Peyer's patch (tissue), 4 donors: ENCODE data around the gene HABP2. TPM values are rescaled to one million over a fixed set of nuclear protein-coding genes. Genes with fewer than 3 reads are reported as not detected.

Experiments
- DNase-seq, 3 donors: peaks; one replicate each; pipeline ENCODE4 v3.0.0-alpha.2; 2017 to 2019
- H3K27ac ChIP-seq, 4 donors: fragments of 200-600 bp; sonication (generic); one replicate each; pipeline ENCODE4 v1.5.1; 2016 to 2019
- H3K27me3 ChIP-seq, 2 donors: fragments of 200-600 bp; sonication (generic); one replicate each; pipeline ENCODE4 v1.5.1; 2019
- H3K36me3 ChIP-seq, 3 donors: fragments of 200-600 bp; sonication (generic); one replicate each; pipeline ENCODE4 v1.5.1; 2016 to 2019
- H3K4me1 ChIP-seq, 4 donors: fragments of 200-600 bp; sonication (generic); one replicate each; pipeline ENCODE4 v1.5.1; 2016 to 2019
- H3K4me3 ChIP-seq, 4 donors: fragments of 200-600 bp; sonication (generic); 1 replicate in 3 of 4; 2 replicates in 1 of 4; pipeline ENCODE4 v1.5.1; 2016 to 2019; ENCODE audit warnings: mild to moderate bottlenecking in 1 of 4
- H3K9me3 ChIP-seq, 4 donors: fragments of 200-600 bp; sonication (generic); one replicate each; pipeline ENCODE4 v1.5.1; 2016 to 2019; ENCODE audit warnings: mild to moderate bottlenecking in 1 of 4
- CTCF ChIP-seq, 6 experiments: fragments of 450-650 bp in 4 of 6; fragments of 200-600 bp in 2 of 6; sonication (generic) in 1 of 6; IDR thresholded peaks; one replicate each; pipeline ENCODE4 v1.5.1; 2017 to 2019; ENCODE audit warnings: antibody characterized with exemption in 6 of 6, mild to moderate bottlenecking in 3 of 6, moderate library complexity in 1 of 6
- POLR2A ChIP-seq, 2 donors: fragments of 450-650 bp; IDR thresholded peaks; one replicate each; pipeline ENCODE4 v1.5.1; 2017; ENCODE audit warnings: antibody characterized with exemption in 2 of 2, mild to moderate bottlenecking in 2 of 2, moderate library complexity in 2 of 2
- total RNA-seq, 4 donors: library from RNA; depleted of rRNA; stranded (reverse); fragments of >200 nt; gene quantifications; one replicate each; pipeline ENCODE4 v1.1.0, GENCODE V29; 2016

Gene HABP2
- total RNA-seq, 4 donors from 2014 or later: 0.27 to 0.88 TPM; not detected in 2

GRCh38 chr10:113610631-113611601 lies 58.1 kb downstream of the HABP2 start:
- no peak overlapping the region for H3K27ac ChIP-seq
- no peaks in the 10 kb centered on the region for H3K4me1 ChIP-seq
- TF ChIP-seq CTCF (IDR thresholded peaks at IDR 0.05): no peak
- TF ChIP-seq POLR2A (IDR thresholded peaks at IDR 0.05): no peak
- no peaks in the 10 kb centered on the region for H3K27me3 ChIP-seq
- no peaks in the 10 kb centered on the region for H3K36me3 ChIP-seq
- DNase-seq: no peak
- H3K9me3 ChIP-seq: no peaks in the 10 kb centered on the region
- no peak overlapping the region for H3K4me3 ChIP-seq

GRCh38 chr10:113612154-113612553 lies 59.3 kb downstream of the HABP2 start:
- no peaks in the 10 kb centered on the region for H3K4me1 ChIP-seq
- no peak for DNase-seq
- no peak overlapping the region for H3K4me3 ChIP-seq
- TF ChIP-seq POLR2A (IDR thresholded peaks at IDR 0.05): no peak
- no peak for TF ChIP-seq CTCF (IDR thresholded peaks at IDR 0.05)
- H3K36me3 ChIP-seq: no peaks in the 10 kb centered on the region
- H3K27me3 ChIP-seq: no peaks in the 10 kb centered on the region
- no peak overlapping the region for H3K27ac ChIP-seq
- H3K9me3 ChIP-seq: no peaks in the 10 kb centered on the region

GRCh38 chr10:113613427-113613826 lies 60.6 kb downstream of the HABP2 start:
- Histone ChIP-seq H3K4me1 (no peaks in the 10 kb centered on the region), H3K27ac (no peak overlapping the region), H3K9me3 (no peaks in the 10 kb centered on the region), H3K27me3 (no peaks in the 10 kb centered on the region), H3K4me3 (no peak overlapping the region), H3K36me3 (no peaks in the 10 kb centered on the region)
- TF ChIP-seq CTCF (IDR thresholded peaks at IDR 0.05) (no peak), POLR2A (IDR thresholded peaks at IDR 0.05) (no peak)
- no peak for DNase-seq

GRCh38 chr10:113613977-113614690 lies 61.3 kb downstream of the HABP2 start:
- Histone ChIP-seq H3K36me3 (no peaks in the 10 kb centered on the region), H3K27me3 (no peaks in the 10 kb centered on the region), H3K4me3 (no peak overlapping the region), H3K27ac (no peak overlapping the region), H3K9me3 (no peaks in the 10 kb centered on the region), H3K4me1 (no peaks in the 10 kb centered on the region)
- DNase-seq: no peak
- no peak for TF ChIP-seq CTCF (IDR thresholded peaks at IDR 0.05)

- H3K27ac ChIP-seq: no peak overlapping the region
- DNase-seq: no peak
- no peak overlapping the region for H3K4me3 ChIP-seq
- H3K4me1 ChIP-seq: no peaks in the 10 kb centered on the region
- H3K9me3 ChIP-seq: no peaks in the 10 kb centered on the region
- TF ChIP-seq CTCF (IDR thresholded peaks at IDR 0.05): no peak
- TF ChIP-seq POLR2A (IDR thresholded peaks at IDR 0.05): no peak
- H3K27me3 ChIP-seq: no peaks in the 10 kb centered on the region
- no peaks in the 10 kb centered on the region for H3K36me3 ChIP-seq
These were observed 63.6 kb downstream of the HABP2 start for GRCh38 chr10:113616244-113617074.
